Progenitor cell of endocrine pancreas (in vitro differentiated cells): Measurements from ENCODE around the gene SFI1. TPM values are rescaled to one million over a fixed set of nuclear protein-coding genes. Genes with fewer than 3 reads are reported as not detected.
"Not testable (repeated sequence)": the region's sequence is repeated elsewhere in the genome, so short reads cannot be mapped to it uniquely, and the experiment has no call there.

Experiments
- DNase-seq: peaks from one replicate; pipeline ENCODE4 v3.0.0; 2021; ENCODE audit warnings: low spot score; ENCODE audit not compliant: unreplicated experiment
- H3K27ac Mint-ChIP-seq: 2 replicates; pipeline ENCODE4 v1.8.0; 2021; ENCODE audit warnings: mild to moderate bottlenecking, moderate library complexity, mixed read lengths
- H3K27me3 Mint-ChIP-seq: 2 replicates; pipeline ENCODE4 v1.8.0; 2021; ENCODE audit warnings: mixed read lengths
- H3K36me3 Mint-ChIP-seq: 2 replicates; pipeline ENCODE4 v1.8.0; 2022; ENCODE audit warnings: mixed read lengths; ENCODE audit not compliant: insufficient read depth
- H3K4me1 Mint-ChIP-seq: 2 replicates; pipeline ENCODE4 v1.8.0; 2021; ENCODE audit warnings: low read depth, mixed read lengths
- H3K4me3 Mint-ChIP-seq: 2 replicates; pipeline ENCODE4 v1.8.0; 2021; ENCODE audit warnings: low read depth, mild to moderate bottlenecking, moderate library complexity, mixed read lengths
- H3K9me3 Mint-ChIP-seq: 2 replicates; pipeline ENCODE4 v1.8.0; 2021; ENCODE audit warnings: low read depth, mixed read lengths
- CTCF ChIP-seq: fragments of 200-600 bp; sonication (generic); IDR thresholded peaks from one replicate; pipeline ENCODE4 v1.5.0; 2021; ENCODE audit warnings: antibody characterized with exemption, mild to moderate bottlenecking; ENCODE audit not compliant: unreplicated experiment
- total RNA-seq: library from RNA; stranded (reverse); gene quantifications from 2 replicates; pipeline ENCODE4 v1.2.1, GENCODE V29; 2021

SFI1 gene
- total RNA-seq, 1 donor from 2014 or later: 66.3 TPM

- DNase-seq: no peak
- no peaks in the 10 kb centered on the region for H3K9me3 Mint-ChIP-seq
- no peaks in the 10 kb centered on the region for H3K27me3 Mint-ChIP-seq
- H3K4me3 Mint-ChIP-seq: no peak overlapping the region
- no peak overlapping the region for H3K27ac Mint-ChIP-seq
- H3K36me3 Mint-ChIP-seq: peaks cover 20% of the 10 kb centered on the region
- H3K4me1 Mint-ChIP-seq: peaks cover 2% of the 10 kb centered on the region
- TF ChIP-seq CTCF: no peak
These were observed 19.0 kb upstream of the SFI1 start for GRCh38 chr22:31477329-31477728.

- Mint-ChIP-seq H3K9me3 (no peaks in the 10 kb centered on the region), H3K36me3 (peaks cover 27% of the 10 kb centered on the region), H3K4me1 (peaks cover 2% of the 10 kb centered on the region), H3K27me3 (no peaks in the 10 kb centered on the region), H3K27ac (no peak overlapping the region), H3K4me3 (no peak overlapping the region)
- no peak for DNase-seq
- TF ChIP-seq CTCF: no peak
These were observed 15.2 kb upstream of the SFI1 start for GRCh38 chr22:31481129-31481528.

- not testable (repeated sequence) for H3K4me1 Mint-ChIP-seq, H3K4me3 Mint-ChIP-seq, H3K27me3 Mint-ChIP-seq, DNase-seq, H3K9me3 Mint-ChIP-seq
- Mint-ChIP-seq H3K27ac (peak overlapping the region; percentile 81), H3K36me3 (peaks cover 30% of the 10 kb centered on the region)
These were observed 13.9 kb upstream of the SFI1 start for GRCh38 chr22:31482470-31482869.

GRCh38 chr22:31486369-31486768 lies 10.0 kb upstream of the SFI1 start:
- Mint-ChIP-seq H3K36me3 (peaks cover 20% of the 10 kb centered on the region), H3K4me1 (peaks cover 14% of the 10 kb centered on the region)
- H3K9me3 Mint-ChIP-seq, DNase-seq, H3K4me3 Mint-ChIP-seq, H3K27ac Mint-ChIP-seq, H3K27me3 Mint-ChIP-seq: not testable (repeated sequence)

GRCh38 chr22:31486951-31487350 lies 9.4 kb upstream of the SFI1 start:
- DNase-seq: no peak
- Mint-ChIP-seq H3K4me3 (no peak overlapping the region), H3K4me1 (peaks cover 14% of the 10 kb centered on the region), H3K27me3 (no peaks in the 10 kb centered on the region), H3K27ac (no peak overlapping the region), H3K9me3 (no peaks in the 10 kb centered on the region), H3K36me3 (peaks cover 16% of the 10 kb centered on the region)
- TF ChIP-seq CTCF: no peak

- Mint-ChIP-seq H3K27me3 (no peaks in the 10 kb centered on the region), H3K36me3 (peaks cover 14% of the 10 kb centered on the region), H3K4me1 (peaks cover 14% of the 10 kb centered on the region)
These were observed 7.9 kb upstream of the SFI1 start for GRCh38 chr22:31488346-31488883.

More at GRCh38 chr22:31488346-31488883, 7.9 kb upstream of the SFI1 start:
- no peak for TF ChIP-seq CTCF
- Mint-ChIP-seq H3K4me3 (peak overlapping the region; percentile 76), H3K27ac (peak overlapping the region; percentile 86), H3K9me3 (no peaks in the 10 kb centered on the region)
- DNase-seq: no peak
